SK-N-SH treated with all-trans-retinoic acid at 6 μM for 48 hours (cell line): Measurements from ENCODE around the gene LYSET.

ENCODE experiments used
- ATAC-seq: fragments of 200-7000 bp; cut with Tn5 transposase; 3 replicates; pipeline ENCODE4 v1.9.1; 2020; ENCODE audit warnings: mild to moderate bottlenecking, moderate library complexity
- ARNTL ChIP-seq: fragments of 450-650 bp; formaldehyde crosslinking; IDR thresholded peaks from 2 replicates; pipeline ENCODE4 v1.5.0; 2020; ENCODE audit warnings: low read depth, mild to moderate bottlenecking, moderate library complexity, borderline replicate concordance
- BACH2 ChIP-seq: fragments of 250-450 bp; sonication (Bioruptor Pico); IDR thresholded peaks from 2 replicates; pipeline ENCODE4 v1.9.0; 2021; ENCODE audit warnings: mild to moderate bottlenecking, borderline replicate concordance
- CREB5 ChIP-seq: fragments of 250-450 bp; sonication (Bioruptor Pico); IDR thresholded peaks from 2 replicates; pipeline ENCODE4 v1.5.1; 2020; ENCODE audit warnings: low read depth, mild to moderate bottlenecking, moderate library complexity
- CSDC2 ChIP-seq: fragments of 250-450 bp; sonication (Bioruptor Pico); IDR thresholded peaks from 2 replicates; pipeline ENCODE4 v1.5.0; 2020; ENCODE audit warnings: mild to moderate bottlenecking, moderate library complexity
- CSRNP3 ChIP-seq: fragments of 250-450 bp; sonication (Bioruptor Pico); IDR thresholded peaks from 2 replicates; pipeline ENCODE4 v1.5.1; 2021; ENCODE audit warnings: mild to moderate bottlenecking, moderate library complexity
- ESRRG ChIP-seq: fragments of 250-450 bp; sonication (Bioruptor Pico); IDR thresholded peaks from 2 replicates; pipeline ENCODE4 v1.6.1; 2021; ENCODE audit warnings: mild to moderate bottlenecking
- GLIS3 ChIP-seq: fragments of 250-450 bp; sonication (Bioruptor Pico); IDR thresholded peaks from 2 replicates; pipeline ENCODE4 v1.5.0; 2020; ENCODE audit warnings: mild to moderate bottlenecking, moderate library complexity
- ISL1 ChIP-seq: fragments of 250-450 bp; sonication (Bioruptor Pico); IDR thresholded peaks from 2 replicates; pipeline ENCODE4 v2.1.2; 2022; ENCODE audit warnings: mild to moderate bottlenecking, moderate library complexity
- OSR1 ChIP-seq: fragments of 250-450 bp; sonication (Bioruptor Pico); IDR thresholded peaks from 2 replicates; pipeline ENCODE4 v1.8.0; 2022; ENCODE audit warnings: moderate library complexity, mild to moderate bottlenecking, inconsistent platforms
- PATZ1 ChIP-seq: fragments of 250-450 bp; sonication (Bioruptor Pico); IDR thresholded peaks from 2 replicates; pipeline ENCODE4 v1.8.0; 2020; ENCODE audit warnings: mild to moderate bottlenecking, moderate library complexity, borderline replicate concordance
- POU6F1 ChIP-seq: fragments of 250-450 bp; sonication (Bioruptor Pico); IDR thresholded peaks from 2 replicates; pipeline ENCODE4 v1.8.0; 2021; ENCODE audit warnings: low read depth, mild to moderate bottlenecking, moderate library complexity, borderline replicate concordance
- PPARA ChIP-seq: fragments of 250-450 bp; sonication (Bioruptor Pico); IDR thresholded peaks from 2 replicates; pipeline ENCODE4 v1.5.0; 2020; ENCODE audit warnings: mild to moderate bottlenecking, borderline replicate concordance
- TOX ChIP-seq: fragments of 250-450 bp; sonication (Bioruptor Pico); IDR thresholded peaks from 2 replicates; pipeline ENCODE4 v1.8.0; 2021; ENCODE audit warnings: mild to moderate bottlenecking, moderate library complexity, borderline replicate concordance
- ZC3H10 ChIP-seq: fragments of 250-450 bp; sonication (Bioruptor Pico); IDR thresholded peaks from 2 replicates; pipeline ENCODE4 v1.5.1; 2021; ENCODE audit warnings: mild to moderate bottlenecking, moderate library complexity
- ZFP3 ChIP-seq: fragments of 250-450 bp; sonication (Bioruptor Pico); IDR thresholded peaks from 2 replicates; pipeline ENCODE4 v1.5.0; 2020; ENCODE audit warnings: mild to moderate bottlenecking, moderate library complexity
- ZFP30 ChIP-seq: fragments of 450-650 bp; formaldehyde crosslinking; IDR thresholded peaks from 2 replicates; pipeline ENCODE4 v1.5.0; 2022; ENCODE audit warnings: mild to moderate bottlenecking, moderate library complexity
- ZNF565 ChIP-seq: fragments of 450-650 bp; formaldehyde crosslinking; conservative IDR thresholded peaks from 2 replicates; pipeline ENCODE4 v1.5.0; 2020; ENCODE audit warnings: low read depth, mild to moderate bottlenecking, moderate library complexity
- ZNF70 ChIP-seq: fragments of 450-650 bp; formaldehyde crosslinking; IDR thresholded peaks from 2 replicates; pipeline ENCODE4 v1.5.0; 2020; ENCODE audit warnings: mild to moderate bottlenecking, moderate library complexity

The LYSET gene

DNA sequence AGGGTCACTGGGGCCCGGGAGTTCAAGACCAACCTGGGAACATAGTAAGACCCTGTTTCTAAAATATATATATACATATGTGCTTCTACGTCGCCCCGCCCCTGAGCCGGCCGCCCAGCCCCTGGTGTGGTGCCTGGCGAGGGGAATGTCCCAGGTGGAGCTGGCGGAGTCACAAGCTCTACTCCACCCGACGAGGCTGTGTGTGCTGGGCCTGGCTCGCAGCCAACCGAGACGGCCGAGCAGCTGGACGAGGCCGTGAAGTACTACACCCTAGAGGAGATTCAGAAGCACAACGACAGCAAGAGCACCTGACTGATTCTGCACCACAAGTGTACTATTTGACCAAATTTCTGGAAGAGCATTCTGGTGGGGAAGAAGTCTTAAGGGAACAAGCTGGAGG lies 47.3 kb upstream of the LYSET start:
- no peak for ATAC-seq
- no peak for TF ChIP-seq PATZ1 (CRISPR knock-in tag)
- TF ChIP-seq ZNF70, result no peak
- no peak for TF ChIP-seq POU6F1 (CRISPR knock-in tag)
- no peak for TF ChIP-seq PPARA (CRISPR knock-in tag)
- no peak for TF ChIP-seq ZNF565 (CRISPR knock-in tag)
- TF ChIP-seq, all 23 proteins: peak for 0

DNA sequence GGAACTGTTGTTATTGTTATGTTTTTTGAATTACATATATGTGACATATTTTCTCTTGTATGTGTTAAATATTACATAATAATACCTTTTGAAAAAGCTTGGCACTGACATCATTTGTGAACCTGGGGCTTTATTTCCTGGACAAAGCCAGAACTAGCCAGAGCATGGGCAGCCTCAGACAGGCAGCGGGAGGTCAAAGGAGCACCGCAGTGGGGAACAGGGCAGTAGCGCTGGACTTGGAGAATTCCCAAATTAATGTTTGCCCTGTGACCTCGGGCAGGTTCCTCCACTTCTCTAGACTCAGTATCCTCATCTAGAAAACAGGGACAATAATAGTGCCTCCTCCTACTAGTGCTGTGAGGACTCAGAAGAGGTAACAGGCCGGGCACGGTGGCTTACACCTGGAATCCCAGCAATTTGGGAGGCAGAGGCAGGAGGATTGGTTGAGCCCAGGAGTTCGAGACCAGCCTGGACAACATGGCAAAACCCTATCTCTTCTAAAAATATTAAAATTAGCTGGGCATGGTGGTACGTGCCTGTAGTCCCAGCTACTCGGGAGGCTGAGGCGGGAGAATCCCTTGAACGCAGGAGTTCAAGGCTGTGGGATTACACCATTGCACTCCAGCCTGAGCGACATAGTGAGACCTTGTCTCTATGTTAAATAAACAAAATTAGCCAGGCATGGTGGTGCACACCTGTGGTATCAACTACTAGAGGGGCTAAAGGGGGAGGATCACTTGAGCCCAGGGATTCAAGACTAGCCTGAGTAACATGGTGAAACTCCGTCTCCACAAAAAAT lies 42.1 kb upstream of the LYSET start:
- TF ChIP-seq ZFP30, result no peak
- no peak for TF ChIP-seq ISL1 (CRISPR knock-in tag)
- no peak for TF ChIP-seq ARNTL
- TF ChIP-seq CSDC2 (CRISPR knock-in tag), result no peak
- TF ChIP-seq, all 23 proteins: peak for 0
- ATAC-seq, result no peak

GRCh38 chr14:93146119-93146518 lies 39.0 kb upstream of the LYSET start:
- no peak for ATAC-seq
- TF ChIP-seq ZFP3 (CRISPR knock-in tag) (no peak), PPARA (CRISPR knock-in tag) (no peak), ZC3H10 (CRISPR knock-in tag) (no peak), ARNTL (no peak), PATZ1 (CRISPR knock-in tag) (no peak), CSRNP3 (CRISPR knock-in tag) (no peak), TOX (CRISPR knock-in tag) (no peak), ESRRG (CRISPR knock-in tag) (no peak), POU6F1 (CRISPR knock-in tag) (no peak), CREB5 (CRISPR knock-in tag) (no peak), ISL1 (CRISPR knock-in tag) (no peak), GLIS3 (no peak), BACH2 (CRISPR knock-in tag) (no peak), OSR1 (CRISPR knock-in tag) (no peak)
- TF ChIP-seq, all 23 proteins: peak for 0
